ENCODE measurements around the gene FXYD7. TPM values are rescaled to one million over a fixed set of nuclear protein-coding genes. Genes with fewer than 3 reads are reported as not detected.

The FXYD7 gene
- polyA plus RNA-seq, 3 donors: 0.16 TPM; not detected in 2

- H3K4me1 ChIP-seq (ENCODE audit: control insufficient read depth in 1 of 2, insufficient read depth in 2 of 2, low read length in 2 of 2): no peaks in the 10 kb centered on the region
- no peaks in the 10 kb centered on the region for H3K36me3 ChIP-seq (replicated peaks in 1 of 2; ENCODE audit: control insufficient read depth in 1 of 2, insufficient read depth in 2 of 2, low read length in 2 of 2)
- no peak overlapping the region for H3K27ac ChIP-seq (ENCODE audit: low read depth in 1 of 2, low read length in 2 of 2)
- H4K20me1 ChIP-seq (ENCODE audit: insufficient read depth, low read length): no peaks in the 10 kb centered on the region
- H3K79me2 ChIP-seq (ENCODE audit: insufficient read depth, low read length): no peaks in the 10 kb centered on the region
- H3K27ac Mint-ChIP-seq: no peak overlapping the region
- intact Hi-C loops (cut with micrococcal nuclease): no loop called here
- no peak overlapping the region for H3K9ac ChIP-seq (ENCODE audit: insufficient read depth, low read length, poor library complexity, severe bottlenecking)
- H3K4me3 Mint-ChIP-seq: no peak overlapping the region
- no peak for DNase-seq
- no CpG with 5 or more reads among the region's 1 CpG for WGBS (ENCODE audit: insufficient coverage)
- H3K4me1 Mint-ChIP-seq: peaks cover under 1% of the 10 kb centered on the region
- H3K4me3 ChIP-seq (replicated peaks in 1 of 3; ENCODE audit: low read depth in 2 of 3, low read length in 3 of 3): no peak overlapping the region
- peaks cover 0 to 13% (median 9%) of the 10 kb centered on the region in 7 donors for H3K9me3 Mint-ChIP-seq
- H3K4me2 ChIP-seq (replicated peaks; ENCODE audit: extremely low read depth, low read length, poor library complexity, severe bottlenecking): no peak overlapping the region
- no peaks in the 10 kb centered on the region for H3K9me3 ChIP-seq (replicated peaks in 1 of 2; ENCODE audit: control insufficient read depth in 1 of 2, insufficient read depth in 1 of 2, low read length in 2 of 2)
- no peak for TF ChIP-seq CTCF (IDR thresholded peaks at IDR 0.05)
- H3K27me3 ChIP-seq (ENCODE audit: control insufficient read depth in 2 of 2, insufficient read depth in 2 of 2, low read length in 2 of 2): no peaks in the 10 kb centered on the region
- peaks cover 2 to 5% (median 5%) of the 10 kb centered on the region in 3 donors for H3K27me3 Mint-ChIP-seq (ENCODE audit: low read depth in 3 of 3)
- no peak overlapping the region for H2AFZ ChIP-seq (ENCODE audit: insufficient read depth, low read depth, low read length, poor library complexity, severe bottlenecking)
- no peaks in the 10 kb centered on the region for H3K36me3 Mint-ChIP-seq
Measured at GRCh38 chr19:35184267-35184666, 41.2 kb downstream of the FXYD7 start.

DNA sequence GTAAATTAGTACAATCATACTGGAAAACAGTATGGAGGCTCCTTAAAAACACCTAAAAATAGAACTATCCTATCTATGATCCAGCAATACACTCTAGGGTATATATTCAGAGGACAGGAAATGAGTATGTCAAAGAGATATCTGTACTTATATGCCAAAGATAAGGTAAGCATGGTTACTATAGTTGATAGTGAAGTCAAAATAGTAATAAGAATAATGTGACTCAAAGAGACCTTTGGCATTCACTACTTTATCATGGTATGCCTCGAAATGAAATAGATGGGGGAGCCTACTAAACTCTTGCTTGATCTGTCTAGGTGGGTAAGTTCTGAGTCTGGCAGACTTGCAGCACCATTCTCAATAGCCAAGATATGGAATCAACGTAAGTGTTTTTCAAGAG lies 41.8 kb downstream of the FXYD7 start:
- no peak overlapping the region for H3K4me3 ChIP-seq (replicated peaks in 1 of 3; ENCODE audit: low read depth in 2 of 3, low read length in 3 of 3)
- H3K27me3 ChIP-seq (ENCODE audit: control insufficient read depth in 2 of 2, insufficient read depth in 2 of 2, low read length in 2 of 2): no peaks in the 10 kb centered on the region
- intact Hi-C loops (cut with micrococcal nuclease): loop anchor here in 1 of 2 donors (5.0 kb wide), 1 partner anchor 52 kb away; no protein-coding TSS in a partner anchor
- no peak overlapping the region for H3K4me2 ChIP-seq (replicated peaks; ENCODE audit: extremely low read depth, low read length, poor library complexity, severe bottlenecking)
- TF ChIP-seq CTCF (IDR thresholded peaks at IDR 0.05): no peak
- Mint-ChIP-seq H3K4me3 (no peak overlapping the region), H3K36me3 (no peaks in the 10 kb centered on the region), H3K27me3 (ENCODE audit: low read depth in 3 of 3) (peaks cover 2 to 5% (median 4%) of the 10 kb centered on the region in 3 donors), H3K9me3 (peaks cover 0 to 13% (median 9%) of the 10 kb centered on the region in 7 donors), H3K27ac (no peak overlapping the region), H3K4me1 (no peaks in the 10 kb centered on the region)
- no peak overlapping the region for H3K27ac ChIP-seq (ENCODE audit: low read depth in 1 of 2, low read length in 2 of 2)
- H4K20me1 ChIP-seq (ENCODE audit: insufficient read depth, low read length): no peaks in the 10 kb centered on the region
- no peaks in the 10 kb centered on the region for H3K9me3 ChIP-seq (replicated peaks in 1 of 2; ENCODE audit: control insufficient read depth in 1 of 2, insufficient read depth in 1 of 2, low read length in 2 of 2)
- 100% methylated on average over 1 of the region's 2 CpGs for WGBS (ENCODE audit: insufficient coverage)
- no peaks in the 10 kb centered on the region for H3K36me3 ChIP-seq (replicated peaks in 1 of 2; ENCODE audit: control insufficient read depth in 1 of 2, insufficient read depth in 2 of 2, low read length in 2 of 2)
- no peak overlapping the region for H2AFZ ChIP-seq (ENCODE audit: insufficient read depth, low read depth, low read length, poor library complexity, severe bottlenecking)
- no peak for DNase-seq
- H3K9ac ChIP-seq (ENCODE audit: insufficient read depth, low read length, poor library complexity, severe bottlenecking): no peak overlapping the region
- no peaks in the 10 kb centered on the region for H3K79me2 ChIP-seq (ENCODE audit: insufficient read depth, low read length)
- no peaks in the 10 kb centered on the region for H3K4me1 ChIP-seq (ENCODE audit: control insufficient read depth in 1 of 2, insufficient read depth in 2 of 2, low read length in 2 of 2)

Measured in CD14-positive monocyte (primary cell).